HepG2 (cell line): ENCODE measurements around the gene CLDN4. TPM values are rescaled to one million over a fixed set of nuclear protein-coding genes. Genes with fewer than 3 reads are reported as not detected.

Source experiments
- ATAC-seq: fragments of 200-7000 bp; cut with Tn5 transposase; 3 replicates; pipeline ENCODE4 v1.9.1; 2020; ENCODE audit warnings: mild to moderate bottlenecking, moderate library complexity
- BruUV-seq: library from RNA; stranded (reverse); fragments of 400-500 nt; replicated peaks from 2 replicates; lab custom pipeline; 2021; lab: Mats Ljungman, UMichigan
- CTCF ChIA-PET: fragments of 300-600 bp; formaldehyde crosslinking; extraction: SDS; loops from one replicate; lab custom pipeline; 2021; ENCODE audit warnings: low total read pairs, inconsistent platforms, low intra/inter-chr PET ratio; lab: Yijun Ruan, JAX
- POLR2A ChIA-PET: fragments of 350-600 bp; sonication (Branson Sonifier 250); formaldehyde crosslinking; loops from one replicate; lab custom pipeline; 2020; ENCODE audit warnings: antibody characterized with exemption, inconsistent platforms; lab: Yijun Ruan, JAX
- DNase-seq: peaks from one replicate; pipeline ENCODE4 v3.0.0-alpha.2; 2015; ENCODE audit warnings: low spot score
- FAIRE-seq: peaks from 3 replicates; lab custom pipeline; 2011; peaks lifted over from hg19 to GRCh38; lab: Jason Lieb, UNC
- H2AFZ ChIP-seq: one replicate; pipeline ENCODE4 v1.6.1; 2011; ENCODE audit warnings: low read length, inconsistent platforms
- H3K27ac ChIP-seq: fragments of 300-600 bp; 3 replicates; pipeline ENCODE4 v1.8.0; 2011; ENCODE audit warnings: mixed run types, mild to moderate bottlenecking, mixed read lengths, low read length, inconsistent platforms; ENCODE audit not compliant: insufficient read depth; ENCODE audit errors: extremely low read length
- H3K27me3 ChIP-seq, 2 experiments: fragments of 200-600 bp in 1 of 2; 2 replicates in 1 of 2; 3 replicates in 1 of 2; pipeline versions ENCODE4 v1.6.0 to v1.8.0; 2011; ENCODE audit warnings: low read length in 2 of 2, mild to moderate bottlenecking in 2 of 2, moderate library complexity in 2 of 2, inconsistent platforms in 1 of 2; ENCODE audit not compliant: insufficient read depth in 2 of 2, control insufficient read depth in 1 of 2
- H3K36me3 ChIP-seq, 2 experiments: fragments of 200-600 bp in 1 of 2; replicated peaks in 1 of 2; 2 replicates in 1 of 2; 3 replicates in 1 of 2; pipeline versions ENCODE4 v1.5.1 to v1.8.0; 2011; ENCODE audit warnings: low read length in 2 of 2, inconsistent platforms in 1 of 2; ENCODE audit not compliant: insufficient read depth in 2 of 2, control insufficient read depth in 1 of 2
- H3K4me1 ChIP-seq: 2 replicates; pipeline ENCODE4 v1.5.1; 2012; ENCODE audit warnings: low read length, inconsistent platforms; ENCODE audit not compliant: insufficient read depth
- H3K4me2 ChIP-seq: 2 replicates; pipeline ENCODE4 v1.6.0; 2011; ENCODE audit warnings: low read depth, low read length, inconsistent platforms
- H3K4me3 ChIP-seq, 3 experiments: fragments of 200-600 bp in 1 of 3; sonication (generic), shearing (Covaris generic) in 1 of 3; replicated peaks in 1 of 3; 2 replicates each; pipeline ENCODE4 v1.5.1; 2011 to 2016; ENCODE audit warnings: low read length in 3 of 3, inconsistent platforms in 2 of 3, low read depth in 2 of 3, mild to moderate bottlenecking in 2 of 3, control low read depth in 1 of 3, mixed read lengths in 1 of 3; ENCODE audit not compliant: insufficient read depth in 1 of 3
- H3K79me2 ChIP-seq: one replicate; pipeline ENCODE4 v1.6.1; 2011; ENCODE audit warnings: low read length, inconsistent platforms; ENCODE audit not compliant: insufficient read depth
- H3K9ac ChIP-seq: 2 replicates; pipeline ENCODE4 v1.6.0; 2011; ENCODE audit warnings: mild to moderate bottlenecking, low read depth, low read length, inconsistent platforms; ENCODE audit not compliant: insufficient read depth
- H3K9me3 ChIP-seq: 2 replicates; pipeline ENCODE4 v1.5.1; 2012; ENCODE audit warnings: mild to moderate bottlenecking, low read length
- H4K20me1 ChIP-seq: 2 replicates; pipeline ENCODE4 v1.6.0; 2011; ENCODE audit warnings: inconsistent platforms, mild to moderate bottlenecking, low read length, moderate library complexity; ENCODE audit not compliant: insufficient read depth
- DRAP1 ChIP-seq: IDR thresholded peaks from 2 replicates; pipeline ENCODE4 v1.6.1; 2016; ENCODE audit warnings: missing genetic modification reagents, missing compliant biosample characterization
- HDAC1 ChIP-seq: sonication (generic); formaldehyde crosslinking; IDR thresholded peaks from 2 replicates; pipeline ENCODE4 v1.5.1; 2020; ENCODE audit warnings: mild to moderate bottlenecking, missing genetic modification reagents
- MTERF4 ChIP-seq: sonication (generic); formaldehyde crosslinking; IDR thresholded peaks from 2 replicates; pipeline ENCODE4 v1.8.0; 2023; ENCODE audit warnings: mild to moderate bottlenecking, missing genetic modification reagents
- NBN ChIP-seq: fragments of 450-650 bp; conservative IDR thresholded peaks from 2 replicates; pipeline ENCODE4 v1.6.1; 2017
- NFYB ChIP-seq: sonication (generic); formaldehyde crosslinking; IDR thresholded peaks from 2 replicates; pipeline ENCODE4 v1.4.0; 2020; ENCODE audit warnings: missing genetic modification reagents
- SAFB2 ChIP-seq: sonication (generic); formaldehyde crosslinking; IDR thresholded peaks from 2 replicates; pipeline ENCODE4 v1.5.1; 2020; ENCODE audit warnings: missing genetic modification reagents, low read depth, mild to moderate bottlenecking, borderline replicate concordance
- ZFP37 ChIP-seq: sonication (generic); formaldehyde crosslinking; IDR thresholded peaks from 2 replicates; pipeline ENCODE4 v1.4.0; 2020; ENCODE audit warnings: missing genetic modification reagents, borderline replicate concordance
- ZFP41 ChIP-seq: sonication (generic); formaldehyde crosslinking; IDR thresholded peaks from 2 replicates; pipeline ENCODE4 v1.4.0; 2020; ENCODE audit warnings: mild to moderate bottlenecking, missing genetic modification reagents, borderline replicate concordance
- ZNF256 ChIP-seq: sonication (generic); formaldehyde crosslinking; conservative IDR thresholded peaks from 2 replicates; pipeline ENCODE4 v1.4.0; 2020; ENCODE audit warnings: missing genetic modification reagents
- ZNF496 ChIP-seq: sonication (generic); formaldehyde crosslinking; IDR thresholded peaks from 2 replicates; pipeline ENCODE4 v1.8.1; 2023; ENCODE audit warnings: mild to moderate bottlenecking, moderate library complexity, missing genetic modification reagents; ENCODE audit not compliant: insufficient replicate concordance
- ZNF580 ChIP-seq: IDR thresholded peaks from 2 replicates; pipeline ENCODE4 v1.6.1; 2016; ENCODE audit warnings: low read depth, borderline replicate concordance
- ZNF782 ChIP-seq: sonication (generic); formaldehyde crosslinking; IDR thresholded peaks from 2 replicates; pipeline ENCODE4 v1.4.0; 2020; ENCODE audit warnings: missing genetic modification reagents, mild to moderate bottlenecking, borderline replicate concordance
- WGBS: methylation state at CpG from one replicate; pipeline ENCODE4 v1.1.6; 2017; ENCODE audit warnings: low lambda C conversion rate; 5-methylcytosine and 5-hydroxymethylcytosine counted together
- in situ Hi-C: cut with HindIII; loops from 2 replicates; pipeline ENCODE4 v1.10.0; 2017; ENCODE audit warnings: low pct_unique_long_range_greater_than_20kb; ENCODE audit not compliant: extremely low pct_ligation_motif_present
- intact Hi-C: fragments of 100-400 bp; cut with micrococcal nuclease; formaldehyde crosslinking; loops from one replicate; pipeline ENCODE4 v1.10.0; 2022; ENCODE audit not compliant: unreplicated experiment
- polyA plus RNA-seq, 8 experiments: library from polyadenylated mRNA; depleted of rRNA in 3 of 8; stranded (reverse) in 7 of 8; unstranded in 1 of 8; fragments of >200 nt; fragmentation: Illumina TruSeq in 4 of 8; extraction: Trizol in 4 of 8; gene quantifications; 2 replicates each; pipeline versions ENCODE4 v1.2.1 to v1.2.3, GENCODE V29; 2011 to 2016; ENCODE audit warnings: low read depth in 4 of 8, missing spikeins in 1 of 8, mixed read lengths in 1 of 8; ENCODE audit not compliant: insufficient read depth in 1 of 8
- total RNA-seq, 5 experiments: library from RNA; depleted of rRNA; stranded (reverse); fragments of >200 nt; fragmentation: Illumina TruSeq; extraction: Trizol; gene quantifications; 2 replicates each; pipeline ENCODE4 v1.2.3, GENCODE V29; 2016; ENCODE audit warnings: low read depth in 1 of 5
- TF ChIP-seq, protein P1 (sequence below): IDR thresholded peaks from 2 replicates; pipeline ENCODE4 v1.6.1; 2016; ENCODE audit warnings: low read depth, control low read depth
- TF ChIP-seq, protein P2 (sequence below): sonication (generic); formaldehyde crosslinking; conservative IDR thresholded peaks from 2 replicates; pipeline ENCODE4 v1.8.1; 2023; ENCODE audit warnings: missing genetic modification reagents
- TF ChIP-seq, protein P3 (sequence below): sonication (generic); formaldehyde crosslinking; IDR thresholded peaks from 2 replicates; pipeline ENCODE4 v1.5.1; 2020; ENCODE audit warnings: mild to moderate bottlenecking, missing genetic modification reagents, borderline replicate concordance

Gene CLDN4
- total and polyA plus RNA-seq, 2 of the 13 experiments (the other 11 are each of a cell fraction or from before 2014, with no cell fraction given): 28.2 to 35.7 TPM

DNA sequence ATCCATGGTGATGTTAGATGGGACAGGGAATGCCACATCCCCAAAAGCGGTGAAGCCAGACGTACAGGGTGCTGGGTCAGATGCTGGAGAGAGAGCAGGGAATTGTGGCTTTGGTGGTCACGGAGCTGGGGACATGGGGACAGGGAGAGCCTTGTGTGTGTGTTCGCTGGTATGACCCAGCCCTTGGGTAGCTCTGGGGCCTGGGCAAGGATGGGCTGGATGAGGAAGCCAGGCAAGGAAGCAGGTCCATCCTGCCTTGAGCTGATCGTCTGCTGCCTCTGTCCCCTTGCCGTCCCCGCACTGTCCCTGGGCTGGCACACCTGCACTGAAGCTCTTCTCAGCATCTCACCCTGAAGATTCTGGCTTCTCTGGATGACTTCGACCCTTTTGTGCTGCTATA, 15.4 kb upstream of the CLDN4 start (continued):
- TF ChIP-seq, protein P1, sequence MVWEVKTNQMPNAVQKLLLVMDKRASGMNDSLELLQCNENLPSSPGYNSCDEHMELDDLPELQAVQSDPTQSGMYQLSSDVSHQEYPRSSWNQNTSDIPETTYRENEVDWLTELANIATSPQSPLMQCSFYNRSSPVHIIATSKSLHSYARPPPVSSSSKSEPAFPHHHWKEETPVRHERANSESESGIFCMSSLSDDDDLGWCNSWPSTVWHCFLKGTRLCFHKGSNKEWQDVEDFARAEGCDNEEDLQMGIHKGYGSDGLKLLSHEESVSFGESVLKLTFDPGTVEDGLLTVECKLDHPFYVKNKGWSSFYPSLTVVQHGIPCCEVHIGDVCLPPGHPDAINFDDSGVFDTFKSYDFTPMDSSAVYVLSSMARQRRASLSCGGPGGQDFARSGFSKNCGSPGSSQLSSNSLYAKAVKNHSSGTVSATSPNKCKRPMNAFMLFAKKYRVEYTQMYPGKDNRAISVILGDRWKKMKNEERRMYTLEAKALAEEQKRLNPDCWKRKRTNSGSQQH (CRISPR knock-in tag): no peak
- no peak for TF ChIP-seq DRAP1 (CRISPR knock-in tag)
- TF ChIP-seq, protein P2, sequence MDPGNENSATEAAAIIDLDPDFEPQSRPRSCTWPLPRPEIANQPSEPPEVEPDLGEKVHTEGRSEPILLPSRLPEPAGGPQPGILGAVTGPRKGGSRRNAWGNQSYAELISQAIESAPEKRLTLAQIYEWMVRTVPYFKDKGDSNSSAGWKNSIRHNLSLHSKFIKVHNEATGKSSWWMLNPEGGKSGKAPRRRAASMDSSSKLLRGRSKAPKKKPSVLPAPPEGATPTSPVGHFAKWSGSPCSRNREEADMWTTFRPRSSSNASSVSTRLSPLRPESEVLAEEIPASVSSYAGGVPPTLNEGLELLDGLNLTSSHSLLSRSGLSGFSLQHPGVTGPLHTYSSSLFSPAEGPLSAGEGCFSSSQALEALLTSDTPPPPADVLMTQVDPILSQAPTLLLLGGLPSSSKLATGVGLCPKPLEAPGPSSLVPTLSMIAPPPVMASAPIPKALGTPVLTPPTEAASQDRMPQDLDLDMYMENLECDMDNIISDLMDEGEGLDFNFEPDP (CRISPR knock-in tag): no peak
- TF ChIP-seq HDAC1 (CRISPR knock-in tag): no peak
- TF ChIP-seq, protein P3, sequence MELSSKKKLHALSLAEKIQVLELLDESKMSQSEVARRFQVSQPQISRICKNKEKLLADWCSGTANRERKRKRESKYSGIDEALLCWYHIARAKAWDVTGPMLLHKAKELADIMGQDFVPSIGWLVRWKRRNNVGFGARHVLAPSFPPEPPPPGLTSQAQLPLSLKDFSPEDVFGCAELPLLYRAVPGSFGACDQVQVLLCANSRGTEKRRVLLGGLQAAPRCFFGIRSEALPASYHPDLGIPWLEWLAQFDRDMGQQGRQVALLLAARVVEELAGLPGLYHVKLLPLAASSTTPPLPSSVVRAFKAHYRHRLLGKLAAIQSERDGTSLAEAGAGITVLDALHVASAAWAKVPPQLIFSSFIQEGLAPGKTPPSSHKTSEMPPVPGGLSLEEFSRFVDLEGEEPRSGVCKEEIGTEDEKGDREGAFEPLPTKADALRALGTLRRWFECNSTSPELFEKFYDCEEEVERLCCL (CRISPR knock-in tag): no peak
- no peak for TF ChIP-seq ZNF496 (CRISPR knock-in tag)
- TF ChIP-seq, all 625 proteins: peak for 0

DNA sequence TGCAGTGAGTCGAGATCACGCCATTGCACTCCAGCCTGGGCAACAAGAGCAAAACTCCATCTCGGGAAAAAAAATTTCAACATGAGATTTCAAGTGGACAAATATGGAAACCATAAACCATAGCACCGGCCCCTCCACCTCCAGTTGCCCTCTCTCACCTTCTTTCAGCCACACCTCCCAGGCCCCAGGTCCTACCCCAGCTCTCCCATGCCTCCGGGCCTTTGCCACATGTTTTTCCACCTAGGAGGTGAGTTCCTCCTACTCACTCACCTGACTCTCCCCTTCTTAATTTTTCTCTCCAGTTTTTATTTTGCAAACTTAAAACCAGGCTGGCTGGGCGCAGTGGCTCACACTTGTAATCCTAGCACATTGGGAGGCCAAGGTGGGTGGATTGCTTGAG, 13.7 kb upstream of the CLDN4 start:
- Histone ChIP-seq H3K4me2 (no peak overlapping the region), H2AFZ (no peak overlapping the region), H3K9me3 (no peaks in the 10 kb centered on the region), H3K79me2 (no peaks in the 10 kb centered on the region), H3K27ac (no peak overlapping the region), H3K27me3 (no peaks in the 10 kb centered on the region), H3K9ac (no peak overlapping the region), H3K36me3 (no peaks in the 10 kb centered on the region), H4K20me1 (no peaks in the 10 kb centered on the region), H3K4me3 (no peak overlapping the region), H3K4me1 (no peaks in the 10 kb centered on the region)
- CTCF ChIA-PET: no interaction called here
- WGBS: 79% methylated on average over 6 of the region's 6 CpGs
- ATAC-seq (no peak), FAIRE-seq (no peak), DNase-seq (no peak)
- in situ Hi-C loops: no loop called here
- intact Hi-C loops: no loop called here
- POLR2A ChIA-PET: no interaction called here
- no TSS peak for BruUV-seq
- no peak for TF ChIP-seq MTERF4
- TF ChIP-seq ZNF580 (CRISPR knock-in tag): no peak
- TF ChIP-seq ZFP41 (CRISPR knock-in tag): no peak
- TF ChIP-seq SAFB2: no peak
- no peak for TF ChIP-seq NBN
- no peak for TF ChIP-seq ZNF256 (CRISPR knock-in tag)
- TF ChIP-seq NFYB (CRISPR knock-in tag): no peak
- TF ChIP-seq ZFP37 (CRISPR knock-in tag): no peak
- TF ChIP-seq ZNF782 (CRISPR knock-in tag): no peak
